ENCODE measurements around the gene SLC25A39. TPM values are rescaled to one million over a fixed set of nuclear protein-coding genes. Genes with fewer than 3 reads are reported as not detected.

SLC25A39 gene
- total and polyA plus RNA-seq, 9 of the 15 experiments (the other 6 are each of a cell fraction or from before 2014, with no cell fraction given), result 4.8 to 267 (median 140) TPM

DNA sequence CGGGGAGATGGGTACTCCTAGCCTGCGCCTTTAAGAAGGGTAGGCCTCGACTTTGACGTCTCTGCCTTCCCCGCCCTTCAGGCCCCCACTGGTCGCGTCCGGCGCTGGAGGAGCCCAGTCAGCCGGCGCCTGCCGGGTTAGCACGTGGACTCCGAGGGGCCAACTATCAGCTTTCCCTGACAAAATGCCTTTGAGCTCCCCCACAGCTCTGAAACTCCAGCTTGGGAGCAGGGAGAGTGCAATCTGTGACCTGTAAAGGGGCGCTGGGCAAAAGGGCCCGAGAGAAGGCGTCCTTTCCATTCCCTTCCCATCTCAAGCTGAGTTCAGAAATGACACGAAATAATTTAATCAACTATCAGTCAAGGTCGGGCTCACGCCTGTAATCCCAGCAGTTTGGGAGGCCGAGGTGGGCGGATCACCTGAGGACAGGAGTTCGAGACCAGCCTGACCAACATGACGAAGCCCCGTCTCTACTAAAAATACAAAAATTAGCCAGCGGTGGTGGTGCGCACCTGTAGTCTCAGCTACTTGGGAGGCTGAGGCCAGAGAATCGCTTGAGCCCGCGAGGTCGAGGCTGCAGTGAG is 2.3 kb upstream of the SLC25A39 start (continued):
- TF ChIP-seq, protein P1, sequence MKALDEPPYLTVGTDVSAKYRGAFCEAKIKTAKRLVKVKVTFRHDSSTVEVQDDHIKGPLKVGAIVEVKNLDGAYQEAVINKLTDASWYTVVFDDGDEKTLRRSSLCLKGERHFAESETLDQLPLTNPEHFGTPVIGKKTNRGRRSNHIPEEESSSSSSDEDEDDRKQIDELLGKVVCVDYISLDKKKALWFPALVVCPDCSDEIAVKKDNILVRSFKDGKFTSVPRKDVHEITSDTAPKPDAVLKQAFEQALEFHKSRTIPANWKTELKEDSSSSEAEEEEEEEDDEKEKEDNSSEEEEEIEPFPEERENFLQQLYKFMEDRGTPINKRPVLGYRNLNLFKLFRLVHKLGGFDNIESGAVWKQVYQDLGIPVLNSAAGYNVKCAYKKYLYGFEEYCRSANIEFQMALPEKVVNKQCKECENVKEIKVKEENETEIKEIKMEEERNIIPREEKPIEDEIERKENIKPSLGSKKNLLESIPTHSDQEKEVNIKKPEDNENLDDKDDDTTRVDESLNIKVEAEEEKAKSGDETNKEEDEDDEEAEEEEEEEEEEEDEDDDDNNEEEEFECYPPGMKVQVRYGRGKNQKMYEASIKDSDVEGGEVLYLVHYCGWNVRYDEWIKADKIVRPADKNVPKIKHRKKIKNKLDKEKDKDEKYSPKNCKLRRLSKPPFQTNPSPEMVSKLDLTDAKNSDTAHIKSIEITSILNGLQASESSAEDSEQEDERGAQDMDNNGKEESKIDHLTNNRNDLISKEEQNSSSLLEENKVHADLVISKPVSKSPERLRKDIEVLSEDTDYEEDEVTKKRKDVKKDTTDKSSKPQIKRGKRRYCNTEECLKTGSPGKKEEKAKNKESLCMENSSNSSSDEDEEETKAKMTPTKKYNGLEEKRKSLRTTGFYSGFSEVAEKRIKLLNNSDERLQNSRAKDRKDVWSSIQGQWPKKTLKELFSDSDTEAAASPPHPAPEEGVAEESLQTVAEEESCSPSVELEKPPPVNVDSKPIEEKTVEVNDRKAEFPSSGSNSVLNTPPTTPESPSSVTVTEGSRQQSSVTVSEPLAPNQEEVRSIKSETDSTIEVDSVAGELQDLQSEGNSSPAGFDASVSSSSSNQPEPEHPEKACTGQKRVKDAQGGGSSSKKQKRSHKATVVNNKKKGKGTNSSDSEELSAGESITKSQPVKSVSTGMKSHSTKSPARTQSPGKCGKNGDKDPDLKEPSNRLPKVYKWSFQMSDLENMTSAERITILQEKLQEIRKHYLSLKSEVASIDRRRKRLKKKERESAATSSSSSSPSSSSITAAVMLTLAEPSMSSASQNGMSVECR (CRISPR knock-in tag; IDR thresholded peaks at IDR 0.05), result peak; percentile 83
- TF ChIP-seq, protein P2, sequence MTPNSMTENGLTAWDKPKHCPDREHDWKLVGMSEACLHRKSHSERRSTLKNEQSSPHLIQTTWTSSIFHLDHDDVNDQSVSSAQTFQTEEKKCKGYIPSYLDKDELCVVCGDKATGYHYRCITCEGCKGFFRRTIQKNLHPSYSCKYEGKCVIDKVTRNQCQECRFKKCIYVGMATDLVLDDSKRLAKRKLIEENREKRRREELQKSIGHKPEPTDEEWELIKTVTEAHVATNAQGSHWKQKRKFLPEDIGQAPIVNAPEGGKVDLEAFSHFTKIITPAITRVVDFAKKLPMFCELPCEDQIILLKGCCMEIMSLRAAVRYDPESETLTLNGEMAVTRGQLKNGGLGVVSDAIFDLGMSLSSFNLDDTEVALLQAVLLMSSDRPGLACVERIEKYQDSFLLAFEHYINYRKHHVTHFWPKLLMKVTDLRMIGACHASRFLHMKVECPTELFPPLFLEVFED (CRISPR knock-in tag; conservative IDR thresholded peaks at IDR 0.05), result no peak
- TF ChIP-seq NBN (IDR thresholded peaks at IDR 0.05; ENCODE audit: low read depth) (no peak), HOXB6 (CRISPR knock-in tag; IDR thresholded peaks at IDR 0.05; ENCODE audit: borderline replicate concordance) (no peak), MAZ (CRISPR knock-in tag; conservative IDR thresholded peaks at IDR 0.05 in 1 of 2, IDR thresholded peaks at IDR 0.05 in 1 of 2) (peak; percentile 78 to 97), PPARD (CRISPR knock-in tag; IDR thresholded peaks at IDR 0.05) (no peak), XRCC4 (IDR thresholded peaks at IDR 0.05; ENCODE audit: extremely low read depth, insufficient read depth, insufficient read length) (no peak), ETS2 (tag; IDR thresholded peaks at IDR 0.05; ENCODE audit: borderline replicate concordance, poor library complexity, severe bottlenecking) (no peak)
- TF ChIP-seq, protein P3, sequence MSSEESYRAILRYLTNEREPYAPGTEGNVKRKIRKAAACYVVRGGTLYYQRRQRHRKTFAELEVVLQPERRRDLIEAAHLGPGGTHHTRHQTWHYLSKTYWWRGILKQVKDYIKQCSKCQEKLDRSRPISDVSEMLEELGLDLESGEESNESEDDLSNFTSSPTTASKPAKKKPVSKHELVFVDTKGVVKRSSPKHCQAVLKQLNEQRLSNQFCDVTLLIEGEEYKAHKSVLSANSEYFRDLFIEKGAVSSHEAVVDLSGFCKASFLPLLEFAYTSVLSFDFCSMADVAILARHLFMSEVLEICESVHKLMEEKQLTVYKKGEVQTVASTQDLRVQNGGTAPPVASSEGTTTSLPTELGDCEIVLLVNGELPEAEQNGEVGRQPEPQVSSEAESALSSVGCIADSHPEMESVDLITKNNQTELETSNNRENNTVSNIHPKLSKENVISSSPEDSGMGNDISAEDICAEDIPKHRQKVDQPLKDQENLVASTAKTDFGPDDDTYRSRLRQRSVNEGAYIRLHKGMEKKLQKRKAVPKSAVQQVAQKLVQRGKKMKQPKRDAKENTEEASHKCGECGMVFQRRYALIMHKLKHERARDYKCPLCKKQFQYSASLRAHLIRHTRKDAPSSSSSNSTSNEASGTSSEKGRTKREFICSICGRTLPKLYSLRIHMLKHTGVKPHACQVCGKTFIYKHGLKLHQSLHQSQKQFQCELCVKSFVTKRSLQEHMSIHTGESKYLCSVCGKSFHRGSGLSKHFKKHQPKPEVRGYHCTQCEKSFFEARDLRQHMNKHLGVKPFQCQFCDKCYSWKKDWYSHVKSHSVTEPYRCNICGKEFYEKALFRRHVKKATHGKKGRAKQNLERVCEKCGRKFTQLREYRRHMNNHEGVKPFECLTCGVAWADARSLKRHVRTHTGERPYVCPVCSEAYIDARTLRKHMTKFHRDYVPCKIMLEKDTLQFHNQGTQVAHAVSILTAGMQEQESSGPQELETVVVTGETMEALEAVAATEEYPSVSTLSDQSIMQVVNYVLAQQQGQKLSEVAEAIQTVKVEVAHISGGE (CRISPR knock-in tag; IDR thresholded peaks at IDR 0.05), result no peak
- TF ChIP-seq, protein P4, sequence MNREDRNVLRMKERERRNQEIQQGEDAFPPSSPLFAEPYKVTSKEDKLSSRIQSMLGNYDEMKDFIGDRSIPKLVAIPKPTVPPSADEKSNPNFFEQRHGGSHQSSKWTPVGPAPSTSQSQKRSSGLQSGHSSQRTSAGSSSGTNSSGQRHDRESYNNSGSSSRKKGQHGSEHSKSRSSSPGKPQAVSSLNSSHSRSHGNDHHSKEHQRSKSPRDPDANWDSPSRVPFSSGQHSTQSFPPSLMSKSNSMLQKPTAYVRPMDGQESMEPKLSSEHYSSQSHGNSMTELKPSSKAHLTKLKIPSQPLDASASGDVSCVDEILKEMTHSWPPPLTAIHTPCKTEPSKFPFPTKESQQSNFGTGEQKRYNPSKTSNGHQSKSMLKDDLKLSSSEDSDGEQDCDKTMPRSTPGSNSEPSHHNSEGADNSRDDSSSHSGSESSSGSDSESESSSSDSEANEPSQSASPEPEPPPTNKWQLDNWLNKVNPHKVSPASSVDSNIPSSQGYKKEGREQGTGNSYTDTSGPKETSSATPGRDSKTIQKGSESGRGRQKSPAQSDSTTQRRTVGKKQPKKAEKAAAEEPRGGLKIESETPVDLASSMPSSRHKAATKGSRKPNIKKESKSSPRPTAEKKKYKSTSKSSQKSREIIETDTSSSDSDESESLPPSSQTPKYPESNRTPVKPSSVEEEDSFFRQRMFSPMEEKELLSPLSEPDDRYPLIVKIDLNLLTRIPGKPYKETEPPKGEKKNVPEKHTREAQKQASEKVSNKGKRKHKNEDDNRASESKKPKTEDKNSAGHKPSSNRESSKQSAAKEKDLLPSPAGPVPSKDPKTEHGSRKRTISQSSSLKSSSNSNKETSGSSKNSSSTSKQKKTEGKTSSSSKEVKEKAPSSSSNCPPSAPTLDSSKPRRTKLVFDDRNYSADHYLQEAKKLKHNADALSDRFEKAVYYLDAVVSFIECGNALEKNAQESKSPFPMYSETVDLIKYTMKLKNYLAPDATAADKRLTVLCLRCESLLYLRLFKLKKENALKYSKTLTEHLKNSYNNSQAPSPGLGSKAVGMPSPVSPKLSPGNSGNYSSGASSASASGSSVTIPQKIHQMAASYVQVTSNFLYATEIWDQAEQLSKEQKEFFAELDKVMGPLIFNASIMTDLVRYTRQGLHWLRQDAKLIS (CRISPR knock-in tag; IDR thresholded peaks at IDR 0.05), result no peak
- TF ChIP-seq, protein P5, sequence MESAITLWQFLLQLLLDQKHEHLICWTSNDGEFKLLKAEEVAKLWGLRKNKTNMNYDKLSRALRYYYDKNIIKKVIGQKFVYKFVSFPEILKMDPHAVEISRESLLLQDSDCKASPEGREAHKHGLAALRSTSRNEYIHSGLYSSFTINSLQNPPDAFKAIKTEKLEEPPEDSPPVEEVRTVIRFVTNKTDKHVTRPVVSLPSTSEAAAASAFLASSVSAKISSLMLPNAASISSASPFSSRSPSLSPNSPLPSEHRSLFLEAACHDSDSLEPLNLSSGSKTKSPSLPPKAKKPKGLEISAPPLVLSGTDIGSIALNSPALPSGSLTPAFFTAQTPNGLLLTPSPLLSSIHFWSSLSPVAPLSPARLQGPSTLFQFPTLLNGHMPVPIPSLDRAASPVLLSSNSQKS (CRISPR knock-in tag; IDR thresholded peaks at IDR 0.05), result no peak
